AG09309 (cell line): Measurements from ENCODE around the gene NUP50.

Experiments used
- DNase-seq: peaks from one replicate; pipeline ENCODE4 v3.0.0-alpha.2; 2010; ENCODE audit warnings: low read depth
- H3K4me3 ChIP-seq: 2 replicates; pipeline ENCODE4 v1.5.1; 2011; ENCODE audit warnings: mild to moderate bottlenecking, low read depth, low read length, moderate library complexity; ENCODE audit not compliant: control insufficient read depth
- TF ChIP-seq, protein P1 (sequence below): IDR thresholded peaks from 2 replicates; pipeline ENCODE4 v1.5.1; 2011; ENCODE audit warnings: mild to moderate bottlenecking, low read depth, low read length, inconsistent platforms; ENCODE audit not compliant: insufficient read depth, control insufficient read depth; ENCODE audit errors: missing control alignments

NUP50 gene

DNA sequence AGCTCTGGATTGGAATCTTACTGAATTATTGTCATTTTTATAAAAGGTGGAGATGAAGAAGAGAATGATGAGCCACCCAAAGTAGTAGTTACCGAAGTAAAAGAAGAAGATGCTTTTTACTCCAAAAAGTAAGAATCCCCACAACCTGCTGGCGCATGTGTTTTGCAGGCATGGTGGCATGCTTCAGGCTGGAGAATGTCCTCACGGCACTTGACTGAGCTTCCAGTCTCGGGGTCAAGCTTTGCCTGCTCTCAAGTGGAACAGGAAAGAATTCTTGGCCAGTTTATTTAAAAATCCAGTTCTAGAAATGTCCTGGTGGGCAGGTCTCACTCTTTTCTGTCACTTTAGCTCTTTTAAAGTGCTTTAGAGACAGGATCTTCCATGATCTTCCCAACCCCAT, 17.5 kb downstream of the NUP50 start:
- TF ChIP-seq, protein P1, sequence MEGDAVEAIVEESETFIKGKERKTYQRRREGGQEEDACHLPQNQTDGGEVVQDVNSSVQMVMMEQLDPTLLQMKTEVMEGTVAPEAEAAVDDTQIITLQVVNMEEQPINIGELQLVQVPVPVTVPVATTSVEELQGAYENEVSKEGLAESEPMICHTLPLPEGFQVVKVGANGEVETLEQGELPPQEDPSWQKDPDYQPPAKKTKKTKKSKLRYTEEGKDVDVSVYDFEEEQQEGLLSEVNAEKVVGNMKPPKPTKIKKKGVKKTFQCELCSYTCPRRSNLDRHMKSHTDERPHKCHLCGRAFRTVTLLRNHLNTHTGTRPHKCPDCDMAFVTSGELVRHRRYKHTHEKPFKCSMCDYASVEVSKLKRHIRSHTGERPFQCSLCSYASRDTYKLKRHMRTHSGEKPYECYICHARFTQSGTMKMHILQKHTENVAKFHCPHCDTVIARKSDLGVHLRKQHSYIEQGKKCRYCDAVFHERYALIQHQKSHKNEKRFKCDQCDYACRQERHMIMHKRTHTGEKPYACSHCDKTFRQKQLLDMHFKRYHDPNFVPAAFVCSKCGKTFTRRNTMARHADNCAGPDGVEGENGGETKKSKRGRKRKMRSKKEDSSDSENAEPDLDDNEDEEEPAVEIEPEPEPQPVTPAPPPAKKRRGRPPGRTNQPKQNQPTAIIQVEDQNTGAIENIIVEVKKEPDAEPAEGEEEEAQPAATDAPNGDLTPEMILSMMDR, result no peak
- no peak for DNase-seq
- H3K4me3 ChIP-seq, result no peak overlapping the region

DNA sequence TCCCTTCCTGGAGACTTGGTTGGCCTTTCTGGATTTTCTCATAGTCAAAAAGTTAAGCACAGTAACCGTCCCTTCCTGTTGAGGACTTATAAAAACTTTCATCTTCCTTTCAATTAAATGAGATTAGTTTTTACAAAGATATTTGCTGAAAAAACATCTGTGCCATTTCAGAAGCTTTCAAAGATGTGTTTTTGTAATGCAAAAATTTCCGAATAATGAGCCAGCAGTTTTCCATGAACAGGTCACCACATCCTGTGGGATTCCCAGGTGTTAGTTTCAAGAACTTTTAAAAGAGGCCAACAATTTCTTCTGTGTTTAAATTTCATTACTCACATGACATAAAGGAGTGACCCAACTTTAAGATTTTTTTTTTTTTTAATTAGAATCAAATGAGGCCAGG, 18.0 kb downstream of the NUP50 start:
- DNase-seq, result no peak
- TF ChIP-seq, protein P1, result no peak
- no peak overlapping the region for H3K4me3 ChIP-seq

DNA sequence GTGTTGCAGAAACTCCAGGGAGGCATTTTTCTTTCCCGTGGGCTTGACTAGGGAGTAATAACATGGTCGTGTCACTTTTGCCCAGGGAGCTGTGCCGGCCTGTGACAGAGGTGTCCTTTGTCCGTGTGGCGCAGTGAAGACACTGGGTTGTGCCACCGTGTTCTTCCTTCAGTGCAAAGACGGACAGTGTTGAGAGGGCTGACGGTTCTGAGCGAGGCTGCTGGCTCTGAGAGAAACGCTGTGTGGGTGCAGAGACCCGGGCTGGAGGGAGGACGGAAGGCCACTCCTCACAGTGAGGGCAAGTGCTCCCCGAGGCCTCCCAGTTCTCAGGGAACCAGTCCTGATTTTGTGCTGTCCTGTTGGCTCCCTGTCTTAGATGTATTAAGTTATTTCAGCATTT, 20.2 kb downstream of the NUP50 start:
- DNase-seq, result no peak
- TF ChIP-seq, protein P1, result no peak
- H3K4me3 ChIP-seq, result no peak overlapping the region

- no peak for DNase-seq
- TF ChIP-seq, protein P1, result no peak
Observed at GRCh38 chr22:45185718-45186514, 22.2 kb downstream of the NUP50 start.

DNA sequence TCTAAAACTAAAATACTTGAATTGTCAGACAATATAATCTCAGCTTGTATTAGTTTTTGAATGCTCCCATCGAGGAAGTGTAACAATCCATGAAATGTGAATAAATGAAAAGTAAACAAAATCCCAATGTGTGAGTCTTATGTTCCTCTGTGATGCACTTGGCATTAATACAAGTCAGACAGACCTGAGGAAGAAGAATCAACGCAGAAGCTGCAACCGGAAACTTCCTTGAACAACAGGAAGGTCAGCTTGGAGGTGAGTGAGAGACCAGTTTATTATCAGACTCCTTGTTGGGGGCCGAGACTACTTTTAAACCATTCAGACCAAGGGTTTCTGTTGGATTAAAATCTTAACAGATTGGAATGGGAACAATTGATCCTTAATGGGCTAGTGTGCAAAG, 24.2 kb downstream of the NUP50 start:
- TF ChIP-seq, protein P1, result no peak
- H3K4me3 ChIP-seq, result no peak overlapping the region
- no peak for DNase-seq

More at GRCh38 chr22:45185718-45186514, 22.2 kb downstream of the NUP50 start:
- H3K4me3 ChIP-seq, result no peak overlapping the region

GRCh38 chr22:45188779-45189178, 25.1 kb downstream of the NUP50 start:
- TF ChIP-seq, protein P1, result no peak
- DNase-seq, result no peak

More at GRCh38 chr22:45188779-45189178, 25.1 kb downstream of the NUP50 start:
- no peak overlapping the region for H3K4me3 ChIP-seq
